BE2C (cell line): ENCODE measurements around the gene LRRC2.

Source experiments
- DNase-seq: peaks from one replicate; pipeline ENCODE4 v3.0.0-alpha.2; 2020
- H3K27me3 ChIP-seq: fragments of 250-450 bp; sonication (Bioruptor Pico); 2 replicates; pipeline ENCODE4 v1.5.1; 2020; ENCODE audit warnings: mild to moderate bottlenecking
- H3K36me3 ChIP-seq: fragments of 250-450 bp; sonication (Bioruptor Pico); 2 replicates; pipeline ENCODE4 v1.5.1; 2020; ENCODE audit warnings: mild to moderate bottlenecking
- H3K4me1 ChIP-seq: fragments of 250-450 bp; sonication (Bioruptor Pico); 2 replicates; pipeline ENCODE4 v1.5.1; 2020
- H3K4me3 ChIP-seq: 2 replicates; pipeline ENCODE4 v1.5.1; 2011; ENCODE audit warnings: low read depth, low read length
- H3K9me3 ChIP-seq: fragments of 250-450 bp; sonication (Bioruptor Pico); 2 replicates; pipeline ENCODE4 v1.5.1; 2020
- CTCF ChIP-seq: IDR thresholded peaks from 2 replicates; pipeline ENCODE4 v1.5.1; 2012; ENCODE audit warnings: mild to moderate bottlenecking, low read depth, low read length

The LRRC2 gene

GRCh38 chr3:46508850-46509591, 57.1 kb downstream of the LRRC2 start:
- no peaks in the 10 kb centered on the region for H3K9me3 ChIP-seq
- no peaks in the 10 kb centered on the region for H3K27me3 ChIP-seq
- no peak for DNase-seq
- no peaks in the 10 kb centered on the region for H3K4me1 ChIP-seq
- H3K4me3 ChIP-seq = no peak overlapping the region
- TF ChIP-seq CTCF = no peak
- no peaks in the 10 kb centered on the region for H3K36me3 ChIP-seq

GRCh38 chr3:46506526-46506925, 59.6 kb downstream of the LRRC2 start:
- Histone ChIP-seq H3K36me3 (no peaks in the 10 kb centered on the region), H3K4me1 (no peaks in the 10 kb centered on the region), H3K9me3 (no peaks in the 10 kb centered on the region), H3K27me3 (no peaks in the 10 kb centered on the region), H3K4me3 (no peak overlapping the region)
- TF ChIP-seq CTCF = no peak
- DNase-seq = no peak

- H3K4me3 ChIP-seq = no peak overlapping the region
- TF ChIP-seq CTCF = no peak
- H3K9me3 ChIP-seq = no peaks in the 10 kb centered on the region
- H3K4me1 ChIP-seq = no peaks in the 10 kb centered on the region
- no peaks in the 10 kb centered on the region for H3K36me3 ChIP-seq
- no peak for DNase-seq
- no peaks in the 10 kb centered on the region for H3K27me3 ChIP-seq
Measured at GRCh38 chr3:46505953-46506352, 60.1 kb downstream of the LRRC2 start.

- Histone ChIP-seq H3K9me3 (no peaks in the 10 kb centered on the region), H3K36me3 (no peaks in the 10 kb centered on the region), H3K4me1 (no peaks in the 10 kb centered on the region), H3K4me3 (no peak overlapping the region), H3K27me3 (no peaks in the 10 kb centered on the region)
- no peak for DNase-seq
- TF ChIP-seq CTCF = no peak
Measured at GRCh38 chr3:46504789-46505188, 61.3 kb downstream of the LRRC2 start.

- H3K36me3 ChIP-seq = no peaks in the 10 kb centered on the region
- no peak for DNase-seq
- no peaks in the 10 kb centered on the region for H3K4me1 ChIP-seq
- no peak overlapping the region for H3K4me3 ChIP-seq
- TF ChIP-seq CTCF = no peak
- no peaks in the 10 kb centered on the region for H3K27me3 ChIP-seq
- H3K9me3 ChIP-seq = no peaks in the 10 kb centered on the region
Measured at GRCh38 chr3:46503200-46503874, 62.8 kb downstream of the LRRC2 start.

- no peak overlapping the region for H3K4me3 ChIP-seq
- H3K36me3 ChIP-seq = no peaks in the 10 kb centered on the region
- no peak for TF ChIP-seq CTCF
- H3K27me3 ChIP-seq = no peaks in the 10 kb centered on the region
- DNase-seq = no peak
- H3K4me1 ChIP-seq = no peaks in the 10 kb centered on the region
- H3K9me3 ChIP-seq = no peaks in the 10 kb centered on the region
Measured at GRCh38 chr3:46501702-46502101, 64.4 kb downstream of the LRRC2 start.
